PC-3 (cell line): Measurements from ENCODE around the gene CYP2E1.

Source experiments
- CTCF ChIP-seq: fragments of 300-600 bp; sonication (generic); conservative IDR thresholded peaks from 2 replicates; pipeline ENCODE4 v1.5.1; 2017; ENCODE audit warnings: antibody characterized with exemption, low read depth, mild to moderate bottlenecking, low read length
- EZH2 ChIP-seq: fragments of 300-600 bp; sonication (generic); IDR thresholded peaks from one replicate; pipeline ENCODE4 v1.6.1; 2017; ENCODE audit warnings: antibody characterized with exemption, mild to moderate bottlenecking, low read length; ENCODE audit not compliant: unreplicated experiment
- EZH2phosphoT487 ChIP-seq: fragments of 300-600 bp; sonication (generic); IDR thresholded peaks from 2 replicates; pipeline ENCODE4 v1.6.1; 2018; ENCODE audit warnings: mild to moderate bottlenecking, antibody characterized with exemption, low read length, borderline replicate concordance

- no peak for TF ChIP-seq CTCF
- no peak for TF ChIP-seq EZH2
- TF ChIP-seq EZH2phosphoT487 = no peak
These were observed 37.2 kb upstream of the CYP2E1 start for GRCh38 chr10:133489816-133490588.
